CD4-positive, alpha-beta T cell (primary cell): Measurements from ENCODE around the gene BAZ1A. TPM values are rescaled to one million over a fixed set of nuclear protein-coding genes. Genes with fewer than 3 reads are reported as not detected.

Source experiments
- ATAC-seq: fragments of 200-7000 bp; cut with Tn5 transposase; one replicate; pipeline ENCODE4 v1.10.0; 2022; ENCODE audit warnings: mild to moderate bottlenecking; ENCODE audit not compliant: poor library complexity
- CTCF ChIA-PET: fragments of 350-600 bp; sonication (Branson Sonifier 250); formaldehyde crosslinking; loops from one replicate; lab custom pipeline; 2021; ENCODE audit warnings: antibody characterized with exemption, inconsistent platforms; lab: Charles Lee
- POLR2A ChIA-PET: fragments of 350-600 bp; sonication (Branson Sonifier 250); formaldehyde crosslinking; loops from one replicate; lab custom pipeline; 2021; ENCODE audit warnings: antibody characterized with exemption, inconsistent platforms; lab: Charles Lee
- DNase-seq, 14 experiments: peaks; one replicate each; pipeline ENCODE4 v3.0.0-alpha.2; 2013 to 2020; ENCODE audit warnings: mixed read lengths in 2 of 14
- H3K27ac ChIP-seq, 2 donors: one replicate each; pipeline versions ENCODE4 v1.5.1 to v1.7.0; 2013; ENCODE audit warnings: low read length in 2 of 2, low read depth in 1 of 2, mild to moderate bottlenecking in 1 of 2
- H3K27me3 ChIP-seq, 2 experiments: 1 replicate in 1 of 2; 2 replicates in 1 of 2; pipeline versions ENCODE4 v1.6.1 to v1.7.0; 2013; ENCODE audit warnings: low read length in 2 of 2, control low read depth in 1 of 2, mild to moderate bottlenecking in 1 of 2, moderate library complexity in 1 of 2; ENCODE audit not compliant: insufficient read depth in 2 of 2, control insufficient read depth in 1 of 2
- H3K36me3 ChIP-seq: one replicate; pipeline ENCODE4 v1.6.1; 2013; ENCODE audit warnings: low read length, control low read depth; ENCODE audit not compliant: insufficient read depth
- H3K4me1 ChIP-seq: one replicate; pipeline ENCODE4 v1.6.1; 2013; ENCODE audit warnings: low read length, control low read depth; ENCODE audit not compliant: insufficient read depth
- H3K4me3 ChIP-seq: one replicate; pipeline ENCODE4 v1.5.1; 2013; ENCODE audit warnings: mild to moderate bottlenecking, low read length, moderate library complexity
- H3K9me3 ChIP-seq, 2 experiments: 1 replicate in 1 of 2; 2 replicates in 1 of 2; pipeline versions ENCODE4 v1.6.1 to v1.7.0; 2013; ENCODE audit warnings: low read length in 2 of 2, mild to moderate bottlenecking in 2 of 2, control low read depth in 1 of 2, moderate library complexity in 1 of 2; ENCODE audit not compliant: control insufficient read depth in 1 of 2, insufficient read depth in 1 of 2
- H3K27ac Mint-ChIP-seq: one replicate; pipeline ENCODE4 v1.8.0; 2020; ENCODE audit warnings: mixed read lengths
- H3K27me3 Mint-ChIP-seq: one replicate; pipeline ENCODE4 v1.8.0; 2021; ENCODE audit warnings: mixed read lengths
- H3K36me3 Mint-ChIP-seq: one replicate; pipeline ENCODE4 v1.8.0; 2021; ENCODE audit warnings: low read depth, mixed read lengths
- H3K4me1 Mint-ChIP-seq: one replicate; pipeline ENCODE4 v1.8.0; 2021; ENCODE audit warnings: low read depth, mixed read lengths
- H3K4me3 Mint-ChIP-seq: one replicate; pipeline ENCODE4 v1.8.0; 2020; ENCODE audit warnings: mild to moderate bottlenecking, mixed read lengths
- H3K9me3 Mint-ChIP-seq: one replicate; pipeline ENCODE4 v1.8.0; 2020; ENCODE audit warnings: mixed read lengths
- CTCF ChIP-seq: fragments of 200-600 bp; IDR thresholded peaks from one replicate; pipeline ENCODE4 v1.8.0; 2022; ENCODE audit warnings: antibody characterized with exemption, mild to moderate bottlenecking
- intact Hi-C, 2 experiments: fragments of 100-400 bp; cut with DNase I in 1 of 2; cut with micrococcal nuclease in 1 of 2; formaldehyde crosslinking; loops; one replicate each; pipeline versions ENCODE4 v1.15.1 to v1.9.0; 2023 to 2025; cut with DNase I, micrococcal nuclease
- total RNA-seq, 174 experiments: library from RNA in 2 of 174; stranded (reverse) in 2 of 174; gene quantifications; one replicate each; pipeline ENCODE4 v1.2.3 and lab custom pipeline; 2021 to 2026

Gene BAZ1A
- total RNA-seq, 2 experiments from 2014 or later: 46.5 to 52.3 TPM

- H3K4me1 Mint-ChIP-seq: no peaks in the 10 kb centered on the region
- no peak overlapping the region for H3K4me3 Mint-ChIP-seq
- peaks cover 57% of the 10 kb centered on the region for H3K36me3 ChIP-seq
These were observed 104.3 kb downstream of the BAZ1A start for GRCh38 chr14:34770901-34771300.

DNA sequence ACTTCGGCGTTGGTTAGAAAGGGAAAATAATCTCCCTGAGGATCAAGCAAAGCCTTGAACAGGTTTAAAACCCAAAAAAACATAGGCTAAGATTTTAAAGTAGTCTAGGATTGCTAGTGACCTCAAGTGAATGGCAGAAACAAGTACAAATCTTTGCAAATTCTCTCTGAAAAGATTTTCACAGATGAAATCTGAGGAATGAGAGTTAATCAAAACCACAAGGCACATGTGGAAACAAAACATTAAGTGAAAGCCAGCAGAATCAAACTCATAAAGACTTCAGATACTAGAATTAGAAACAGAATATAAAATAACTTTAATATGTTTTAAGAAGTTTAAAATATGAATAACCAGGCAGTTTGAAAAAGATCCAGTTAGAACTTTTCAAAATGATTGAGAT lies 108.6 kb downstream of the BAZ1A start:
- Histone ChIP-seq H3K4me1 (no peaks in the 10 kb centered on the region), H3K36me3 (peaks cover 54% of the 10 kb centered on the region), H3K27me3 (no peaks in the 10 kb centered on the region), H3K27ac (no peak overlapping the region), H3K9me3 (no peaks in the 10 kb centered on the region), H3K4me3 (no peak overlapping the region)
- Mint-ChIP-seq H3K9me3 (no peaks in the 10 kb centered on the region), H3K4me1 (no peaks in the 10 kb centered on the region), H3K36me3 (peaks cover 83% of the 10 kb centered on the region), H3K27me3 (no peaks in the 10 kb centered on the region), H3K4me3 (no peak overlapping the region), H3K27ac (peak overlapping the region; percentile 70)
- ATAC-seq (no peak), DNase-seq (no peak)
- intact Hi-C loops: no loop called here
- ChIA-PET POLR2A (no interaction called here), CTCF (no interaction called here)
- no peak for TF ChIP-seq CTCF

More at GRCh38 chr14:34770901-34771300, 104.3 kb downstream of the BAZ1A start:
- ChIA-PET CTCF (no interaction called here), POLR2A (no interaction called here)
- Mint-ChIP-seq H3K27me3 (no peaks in the 10 kb centered on the region), H3K36me3 (peaks cover 76% of the 10 kb centered on the region), H3K9me3 (no peaks in the 10 kb centered on the region), H3K27ac (no peak overlapping the region)
- ATAC-seq (no peak), DNase-seq (no peak)
- Histone ChIP-seq H3K9me3 (no peaks in the 10 kb centered on the region), H3K27ac (no peak overlapping the region), H3K27me3 (no peaks in the 10 kb centered on the region), H3K4me1 (no peaks in the 10 kb centered on the region), H3K4me3 (no peak overlapping the region)
- intact Hi-C loops: no loop called here
- no peak for TF ChIP-seq CTCF

DNA sequence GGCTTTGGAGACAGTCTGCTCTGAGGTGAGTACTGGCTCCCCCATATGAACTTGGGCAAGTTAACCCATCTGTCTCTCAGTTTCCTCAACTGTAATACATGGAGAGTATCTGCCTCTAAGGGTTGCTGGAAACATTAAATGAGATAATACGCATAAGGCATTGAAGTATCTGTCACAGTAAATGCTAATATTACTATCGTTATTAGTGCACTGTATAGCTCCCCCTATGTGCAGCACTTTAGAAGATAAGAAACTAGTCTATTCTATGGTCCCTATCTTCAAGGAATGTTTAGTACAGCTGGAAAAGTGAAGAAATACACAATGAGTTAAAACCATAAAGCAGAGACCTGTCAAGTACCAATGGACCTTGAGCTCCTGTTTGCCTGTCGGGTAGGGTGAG lies 109.1 kb downstream of the BAZ1A start:
- Mint-ChIP-seq H3K27ac (peak overlapping the region; percentile 70), H3K4me3 (no peak overlapping the region), H3K27me3 (no peaks in the 10 kb centered on the region), H3K9me3 (no peaks in the 10 kb centered on the region), H3K36me3 (peaks cover 83% of the 10 kb centered on the region), H3K4me1 (no peaks in the 10 kb centered on the region)
- DNase-seq (no peak), ATAC-seq (no peak)
- no peak overlapping the region for H3K27ac ChIP-seq
- no peak overlapping the region for H3K4me3 ChIP-seq
- H3K9me3 ChIP-seq: no peaks in the 10 kb centered on the region
- peaks cover 54% of the 10 kb centered on the region for H3K36me3 ChIP-seq
- no peaks in the 10 kb centered on the region for H3K27me3 ChIP-seq
- ChIA-PET POLR2A (no interaction called here), CTCF (no interaction called here)
- intact Hi-C loops: no loop called here
- no peaks in the 10 kb centered on the region for H3K4me1 ChIP-seq
- no peak for TF ChIP-seq CTCF
